ENCODE results near the gene NUP188.
"Not testable (repeated sequence)": the region's sequence is repeated elsewhere in the genome, so short reads cannot be mapped to it uniquely, and the experiment has no call there.

Gene NUP188

DNA sequence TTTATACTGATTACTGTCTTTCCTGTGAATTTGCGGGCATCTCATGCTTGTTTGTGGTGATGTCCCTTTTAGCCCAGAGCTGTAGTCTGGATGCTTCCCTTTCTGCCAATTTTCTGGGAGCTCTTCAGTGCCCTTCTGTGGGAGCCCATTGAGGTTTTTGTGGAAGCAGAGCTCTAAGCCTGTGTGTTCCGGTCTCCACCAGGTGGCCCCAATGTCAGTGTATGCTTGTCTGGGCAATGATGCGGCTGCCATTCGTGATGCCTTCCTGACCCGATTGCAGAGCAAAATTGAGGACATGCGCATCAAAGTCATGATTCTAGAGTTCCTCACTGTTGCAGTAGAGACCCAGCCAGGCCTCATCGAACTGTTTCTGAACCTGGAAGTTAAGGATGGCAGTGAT is 45.5 kb downstream of the NUP188 start:
- no peak for DNase-seq (ENCODE audit: low read depth, low spot score)
- Histone ChIP-seq H3K9ac (ENCODE audit: insufficient read length, low read depth) (no peak overlapping the region), H3K36me3 (ENCODE audit: insufficient read depth, insufficient read length, low read length) (peaks cover 86% of the 10 kb centered on the region), H3K27me3 (ENCODE audit: insufficient read depth, insufficient read length) (no peaks in the 10 kb centered on the region), H3K4me1 (ENCODE audit: insufficient read depth, insufficient read length) (no peaks in the 10 kb centered on the region), H3K4me3 (ENCODE audit: insufficient read length, low read depth) (no peak overlapping the region), H3K9me3 (ENCODE audit: insufficient read depth, low read length) (no peaks in the 10 kb centered on the region)
- TF ChIP-seq SUZ12 (IDR thresholded peaks at IDR 0.05; ENCODE audit: extremely low read depth, insufficient read depth, insufficient read length): no peak
- TF ChIP-seq YY1 (IDR thresholded peaks at IDR 0.05; ENCODE audit: insufficient read depth, insufficient read length): no peak
- TF ChIP-seq ZNF274 (IDR thresholded peaks at IDR 0.05; ENCODE audit: low read depth, low read length): no peak

DNA sequence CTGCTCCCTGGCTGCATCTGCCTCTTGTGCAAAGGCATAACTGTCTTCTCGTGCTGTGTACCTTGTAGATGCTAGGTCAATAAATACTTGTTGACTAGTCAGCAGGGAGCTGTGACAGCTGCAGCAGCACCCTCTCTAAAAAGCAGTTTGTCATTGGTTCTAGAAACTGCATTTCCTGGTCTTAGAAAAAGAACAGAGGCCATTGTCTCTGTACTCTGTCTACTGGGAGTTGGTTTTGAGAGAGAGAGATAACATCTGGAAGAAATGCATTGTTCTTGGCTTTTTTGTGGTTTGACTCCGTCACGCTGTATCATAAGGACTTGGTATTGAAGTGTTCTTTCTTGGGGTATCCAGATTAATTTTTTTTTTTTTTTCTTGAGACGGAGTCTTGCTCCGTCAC is 48.3 kb downstream of the NUP188 start:
- no peaks in the 10 kb centered on the region for H3K9me3 ChIP-seq (ENCODE audit: insufficient read depth, low read length)
- H3K36me3 ChIP-seq (ENCODE audit: insufficient read depth, insufficient read length, low read length): peaks cover 87% of the 10 kb centered on the region
- no peak for DNase-seq (ENCODE audit: low read depth, low spot score)
- H3K27me3 ChIP-seq (ENCODE audit: insufficient read depth, insufficient read length): no peaks in the 10 kb centered on the region
- H3K4me3 ChIP-seq (ENCODE audit: insufficient read length, low read depth): no peak overlapping the region
- H3K4me1 ChIP-seq (ENCODE audit: insufficient read depth, insufficient read length): no peaks in the 10 kb centered on the region
- no peak overlapping the region for H3K9ac ChIP-seq (ENCODE audit: insufficient read length, low read depth)
- TF ChIP-seq YY1 (IDR thresholded peaks at IDR 0.05; ENCODE audit: insufficient read depth, insufficient read length) (no peak), ZNF274 (IDR thresholded peaks at IDR 0.05; ENCODE audit: low read depth, low read length) (no peak)

- H3K4me1 ChIP-seq (ENCODE audit: insufficient read depth, insufficient read length): peaks cover 6% of the 10 kb centered on the region
- TF ChIP-seq YY1 (IDR thresholded peaks at IDR 0.05; ENCODE audit: insufficient read depth, insufficient read length) (no peak), SUZ12 (IDR thresholded peaks at IDR 0.05; ENCODE audit: extremely low read depth, insufficient read depth, insufficient read length) (no peak), ZNF274 (IDR thresholded peaks at IDR 0.05; ENCODE audit: low read depth, low read length) (no peak)
- DNase-seq (ENCODE audit: low read depth, low spot score): no peak
- no peak overlapping the region for H3K9ac ChIP-seq (ENCODE audit: insufficient read length, low read depth)
- peaks cover 94% of the 10 kb centered on the region for H3K36me3 ChIP-seq (ENCODE audit: insufficient read depth, insufficient read length, low read length)
- no peaks in the 10 kb centered on the region for H3K27me3 ChIP-seq (ENCODE audit: insufficient read depth, insufficient read length)
- H3K4me3 ChIP-seq (ENCODE audit: insufficient read length, low read depth): no peak overlapping the region
- no peaks in the 10 kb centered on the region for H3K9me3 ChIP-seq (ENCODE audit: insufficient read depth, low read length)
Measured at GRCh38 chr9:128998462-128998861, 51.0 kb downstream of the NUP188 start.

DNA sequence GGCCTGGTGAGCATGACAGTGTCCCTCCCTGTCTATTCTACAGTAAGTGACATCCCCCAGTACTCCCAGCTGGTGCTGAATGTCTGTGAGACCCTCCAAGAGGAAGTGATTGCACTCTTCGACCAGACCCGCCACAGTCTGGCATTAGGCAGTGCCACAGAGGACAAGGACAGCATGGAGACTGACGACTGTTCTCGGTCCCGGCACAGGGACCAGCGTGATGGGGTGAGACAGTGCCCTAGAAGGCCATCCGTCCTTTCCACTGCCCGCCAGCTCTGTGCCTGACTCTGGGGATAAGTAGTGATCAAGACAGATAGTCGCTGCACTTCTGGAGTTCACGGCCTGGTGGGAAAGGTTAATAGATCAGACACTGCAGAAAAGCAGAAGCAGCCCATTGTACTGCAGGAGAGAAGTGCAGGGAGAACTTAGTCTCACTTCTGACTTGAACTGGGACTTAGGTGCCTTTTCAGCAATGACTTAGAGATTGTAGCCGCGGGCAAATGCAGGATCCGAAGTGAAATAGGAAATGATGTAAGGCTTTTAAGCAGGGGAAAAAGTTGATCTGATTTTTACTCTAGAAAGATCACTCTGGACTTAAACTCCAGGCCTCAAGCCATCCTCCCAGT is 52.2 kb downstream of the NUP188 start:
- TF ChIP-seq SUZ12 (IDR thresholded peaks at IDR 0.05; ENCODE audit: extremely low read depth, insufficient read depth, insufficient read length) (no peak), ZNF274 (IDR thresholded peaks at IDR 0.05; ENCODE audit: low read depth, low read length) (no peak), YY1 (IDR thresholded peaks at IDR 0.05; ENCODE audit: insufficient read depth, insufficient read length) (no peak)
- Histone ChIP-seq H3K36me3 (ENCODE audit: insufficient read depth, insufficient read length, low read length) (peaks cover 86% of the 10 kb centered on the region), H3K4me1 (ENCODE audit: insufficient read depth, insufficient read length) (peaks cover 6% of the 10 kb centered on the region), H3K4me3 (ENCODE audit: insufficient read length, low read depth) (no peak overlapping the region), H3K9me3 (ENCODE audit: insufficient read depth, low read length) (no peaks in the 10 kb centered on the region), H3K27me3 (ENCODE audit: insufficient read depth, insufficient read length) (no peaks in the 10 kb centered on the region), H3K9ac (ENCODE audit: insufficient read length, low read depth) (no peak overlapping the region)
- no peak for DNase-seq (ENCODE audit: low read depth, low spot score)

- Histone ChIP-seq H3K36me3 (ENCODE audit: insufficient read depth, insufficient read length, low read length) (peaks cover 86% of the 10 kb centered on the region), H3K4me3 (ENCODE audit: insufficient read length, low read depth) (no peak overlapping the region), H3K9ac (ENCODE audit: insufficient read length, low read depth) (no peak overlapping the region), H3K27me3 (ENCODE audit: insufficient read depth, insufficient read length) (no peaks in the 10 kb centered on the region), H3K4me1 (ENCODE audit: insufficient read depth, insufficient read length) (peaks cover 11% of the 10 kb centered on the region), H3K9me3 (ENCODE audit: insufficient read depth, low read length) (no peaks in the 10 kb centered on the region)
- DNase-seq (ENCODE audit: low read depth, low spot score): no peak
- no peak for TF ChIP-seq ZNF274 (IDR thresholded peaks at IDR 0.05; ENCODE audit: low read depth, low read length)
- no peak for TF ChIP-seq SUZ12 (IDR thresholded peaks at IDR 0.05; ENCODE audit: extremely low read depth, insufficient read depth, insufficient read length)
- TF ChIP-seq YY1 (IDR thresholded peaks at IDR 0.05; ENCODE audit: insufficient read depth, insufficient read length): no peak
Measured at GRCh38 chr9:129001504-129002325, 54.2 kb downstream of the NUP188 start.

GRCh38 chr9:129002992-129003391 is 55.5 kb downstream of the NUP188 start:
- Histone ChIP-seq H3K9me3 (ENCODE audit: insufficient read depth, low read length) (no peaks in the 10 kb centered on the region), H3K27me3 (ENCODE audit: insufficient read depth, insufficient read length) (no peaks in the 10 kb centered on the region), H3K36me3 (ENCODE audit: insufficient read depth, insufficient read length, low read length) (peaks cover 89% of the 10 kb centered on the region), H3K4me1 (ENCODE audit: insufficient read depth, insufficient read length) (peaks cover 15% of the 10 kb centered on the region), H3K9ac (ENCODE audit: insufficient read length, low read depth) (no peak overlapping the region), H3K4me3 (ENCODE audit: insufficient read length, low read depth) (no peak overlapping the region)
- no peak for DNase-seq (ENCODE audit: low read depth, low spot score)
- no peak for TF ChIP-seq YY1 (IDR thresholded peaks at IDR 0.05; ENCODE audit: insufficient read depth, insufficient read length)
- TF ChIP-seq ZNF274 (IDR thresholded peaks at IDR 0.05; ENCODE audit: low read depth, low read length): no peak
- TF ChIP-seq SUZ12 (IDR thresholded peaks at IDR 0.05; ENCODE audit: extremely low read depth, insufficient read depth, insufficient read length): no peak

DNA sequence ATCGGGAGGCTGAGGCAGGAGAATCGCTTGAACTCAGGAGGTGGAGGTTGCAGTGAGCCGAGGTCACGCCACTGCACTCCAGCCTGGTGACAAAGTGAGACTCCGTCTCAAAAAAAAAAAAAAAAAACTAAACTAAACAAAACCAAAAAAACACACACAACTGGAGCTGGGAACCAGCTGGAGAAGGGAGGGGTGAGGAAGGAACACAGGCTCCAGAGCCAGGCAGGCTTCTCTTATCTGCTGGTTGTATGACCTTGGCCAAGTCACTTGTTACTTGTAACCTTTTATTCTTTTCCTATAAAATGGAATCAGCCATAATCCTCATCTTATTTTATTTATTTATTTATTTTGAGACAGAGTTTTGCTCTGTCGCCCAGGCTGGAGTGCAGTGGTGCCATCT is 56.7 kb downstream of the NUP188 start:
- not testable (repeated sequence) for H3K9me3 ChIP-seq (ENCODE audit: insufficient read depth, low read length); H3K27me3 ChIP-seq (ENCODE audit: insufficient read depth, insufficient read length); DNase-seq (ENCODE audit: low read depth, low spot score); H3K4me3 ChIP-seq (ENCODE audit: insufficient read length, low read depth); H3K9ac ChIP-seq (ENCODE audit: insufficient read length, low read depth)
- Histone ChIP-seq H3K36me3 (ENCODE audit: insufficient read depth, insufficient read length, low read length) (peaks cover 89% of the 10 kb centered on the region), H3K4me1 (ENCODE audit: insufficient read depth, insufficient read length) (peaks cover 22% of the 10 kb centered on the region)

Measured in NT2/D1 (cell line).